ENCODE data around the gene RSRP1.

Gene RSRP1

GRCh38 chr1:25217015-25217414, 30.2 kb downstream of the RSRP1 start:
- peak; percentile 16 for DNase-seq

GRCh38 chr1:25216123-25216522, 31.1 kb downstream of the RSRP1 start:
- peak; percentile 14 for DNase-seq

- no peak for DNase-seq
These were observed 34.5 kb downstream of the RSRP1 start for GRCh38 chr1:25212725-25213124.

GRCh38 chr1:25210728-25211127, 36.5 kb downstream of the RSRP1 start:
- no peak for DNase-seq

GRCh38 chr1:25209516-25209915, 37.7 kb downstream of the RSRP1 start:
- no peak for DNase-seq

- no peak for DNase-seq
These were observed 38.6 kb downstream of the RSRP1 start for GRCh38 chr1:25208561-25209222.

- no peak for DNase-seq
These were observed 39.2 kb downstream of the RSRP1 start for GRCh38 chr1:25208092-25208491.

GRCh38 chr1:25206201-25206600, 41.1 kb downstream of the RSRP1 start:
- DNase-seq = no peak

- no peak for DNase-seq
These were observed 41.5 kb downstream of the RSRP1 start for GRCh38 chr1:25205786-25206185.

- DNase-seq = no peak
These were observed 42.3 kb downstream of the RSRP1 start for GRCh38 chr1:25204797-25205480.

GRCh38 chr1:25201006-25201405, 46.2 kb downstream of the RSRP1 start:
- DNase-seq = no peak

GRCh38 chr1:25199819-25200620, 47.2 kb downstream of the RSRP1 start:
- DNase-seq = no peak

- no peak for DNase-seq
These were observed 48.5 kb downstream of the RSRP1 start for GRCh38 chr1:25198663-25199252.

- DNase-seq = peak; percentile 45
These were observed 49.1 kb downstream of the RSRP1 start for GRCh38 chr1:25197982-25198662.

GRCh38 chr1:25197235-25197975, 49.8 kb downstream of the RSRP1 start:
- no peak for DNase-seq

GRCh38 chr1:25196830-25197229, 50.4 kb downstream of the RSRP1 start:
- DNase-seq = no peak

- DNase-seq = no peak
These were observed 51.4 kb downstream of the RSRP1 start for GRCh38 chr1:25195835-25196234.

- no peak for DNase-seq
These were observed 52.7 kb downstream of the RSRP1 start for GRCh38 chr1:25194572-25195020.

- no peak for DNase-seq
These were observed 53.2 kb downstream of the RSRP1 start for GRCh38 chr1:25194054-25194453.

- no peak for DNase-seq
These were observed 54.0 kb downstream of the RSRP1 start for GRCh38 chr1:25193229-25193628.
